A549 treated with Mapracorat at 1 μM for 4 hours (cell line): ENCODE measurements around the gene AOC2. TPM values are rescaled to one million over a fixed set of nuclear protein-coding genes. Genes with fewer than 3 reads are reported as not detected.

Source experiments
- total RNA-seq: library from RNA; stranded (reverse); fragments of 200-300 nt; extraction: Qiagen RNA extraction; gene quantifications from 5 replicates; pipeline ENCODE4 v1.2.3, GENCODE V29; 2022

AOC2 gene
- 1.7 to 2.7 TPM (median 1.8 TPM) in 5 replicates for total RNA-seq

GRCh38 chr17:42844271-42844670 lies at the start of gene AOC2:
AOC2 (plus strand) TSS chr17:42844580; CDS start chr17:42844627, 47 bp downstream.

GRCh38 chr17:42798383-42799380 lies 45.7 kb upstream of the AOC2 start, which contains the start of the genes CNTD1 and COA3:
CNTD1 (plus strand) TSS chr17:42798861; CDS start chr17:42799068, 207 bp downstream.
COA3 (minus strand) TSS chr17:42798704; CDS start chr17:42798681, 23 bp downstream.

GRCh38 chr17:42832934-42833766 lies 11.2 kb upstream of the AOC2 start, which contains the start of gene PSME3:
PSME3 (plus strand) TSS chr17:42833397; CDS start chr17:42833632, 235 bp downstream.

GRCh38 chr17:42850954-42851353 lies 6.6 kb downstream of the AOC2 start, which contains the start of gene AOC3:
AOC3 (plus strand) TSS chr17:42851199; CDS start chr17:42851344, 145 bp downstream.

Other genes with a start within 250 kb of the AOC2 start
- 25.8 to 27.9 TPM (median 26.7 TPM) in 5 replicates for gene RETREG3, start 235.2 kb upstream of the AOC2 start, total RNA-seq
- 132 to 150 TPM (median 141 TPM) in 5 replicates for gene TUBG1, start 234.9 kb upstream of the AOC2 start, total RNA-seq
- gene TUBG2, start 185.3 kb upstream of the AOC2 start, total RNA-seq, result 19.0 to 28.2 TPM (median 23.2 TPM) in 5 replicates
- gene PLEKHH3, start 167.6 kb upstream of the AOC2 start, total RNA-seq, result 14.3 to 19.9 TPM (median 17.6 TPM) in 5 replicates
- gene CCR10, start 162.7 kb upstream of the AOC2 start, total RNA-seq, result 0.29 to 0.53 TPM (median 0.33 TPM) in 5 replicates
- 3.8 to 6.4 TPM (median 5.9 TPM) in 5 replicates for gene CNTNAP1, start 162.0 kb upstream of the AOC2 start, total RNA-seq
- gene EZH1, start 99.5 kb upstream of the AOC2 start, total RNA-seq, result 9.6 to 11.7 TPM (median 10.4 TPM) in 5 replicates
- 0.63 to 1.7 TPM (median 0.90 TPM) in 5 replicates for gene RAMP2, start 83.4 kb upstream of the AOC2 start, total RNA-seq
- gene VPS25, start 71.1 kb upstream of the AOC2 start, total RNA-seq, result 119 to 142 TPM (median 124 TPM) in 5 replicates
- 1.1 to 1.8 TPM (median 1.3 TPM) in 5 replicates for gene WNK4, start 64.0 kb upstream of the AOC2 start, total RNA-seq
- gene COA3, start 45.9 kb upstream of the AOC2 start, total RNA-seq, result 120 to 140 TPM (median 127 TPM) in 5 replicates
- 0.10 TPM in 1 of 5 replicates, not detected in the others for gene CNTD1, start 45.7 kb upstream of the AOC2 start, total RNA-seq
- 76.5 to 95.0 TPM (median 81.2 TPM) in 5 replicates for gene BECN1, start 20.3 kb upstream of the AOC2 start, total RNA-seq
- gene PSME3, start 11.2 kb upstream of the AOC2 start, total RNA-seq, result 226 to 265 TPM (median 232 TPM) in 5 replicates
- gene AOC3, start 6.6 kb downstream of the AOC2 start, total RNA-seq, result 1.1 to 2.0 TPM (median 1.4 TPM) in 5 replicates
- gene G6PC1, start 56.2 kb downstream of the AOC2 start, total RNA-seq, result not detected in 5 replicates
- 54.2 to 63.4 TPM (median 55.0 TPM) in 5 replicates for gene AARSD1, start 119.9 kb downstream of the AOC2 start, total RNA-seq
- gene PTGES3L, start 135.5 kb downstream of the AOC2 start, total RNA-seq, result 0.45 to 1.3 TPM (median 1.1 TPM) in 5 replicates
- gene RUNDC1, start 136.0 kb downstream of the AOC2 start, total RNA-seq, result 18.3 to 23.4 TPM (median 21.1 TPM) in 5 replicates
- 2,842 to 4,004 TPM (median 3,048 TPM) in 5 replicates for gene RPL27, start 153.8 kb downstream of the AOC2 start, total RNA-seq
- gene IFI35, start 162.2 kb downstream of the AOC2 start, total RNA-seq, result 18.7 to 21.2 TPM (median 18.8 TPM) in 5 replicates
- gene VAT1, start 177.8 kb downstream of the AOC2 start, total RNA-seq, result 205 to 250 TPM (median 230 TPM) in 5 replicates
- 0.11 to 0.19 TPM (median 0.16 TPM) in 5 replicates for gene RND2, start 180.7 kb downstream of the AOC2 start, total RNA-seq